ENCODE data around the gene DLGAP1. TPM values are rescaled to one million over a fixed set of nuclear protein-coding genes. Genes with fewer than 3 reads are reported as not detected.

The DLGAP1 gene
- polyA plus RNA-seq, 1 donor from 2014 or later, result 4.5 TPM

DNA sequence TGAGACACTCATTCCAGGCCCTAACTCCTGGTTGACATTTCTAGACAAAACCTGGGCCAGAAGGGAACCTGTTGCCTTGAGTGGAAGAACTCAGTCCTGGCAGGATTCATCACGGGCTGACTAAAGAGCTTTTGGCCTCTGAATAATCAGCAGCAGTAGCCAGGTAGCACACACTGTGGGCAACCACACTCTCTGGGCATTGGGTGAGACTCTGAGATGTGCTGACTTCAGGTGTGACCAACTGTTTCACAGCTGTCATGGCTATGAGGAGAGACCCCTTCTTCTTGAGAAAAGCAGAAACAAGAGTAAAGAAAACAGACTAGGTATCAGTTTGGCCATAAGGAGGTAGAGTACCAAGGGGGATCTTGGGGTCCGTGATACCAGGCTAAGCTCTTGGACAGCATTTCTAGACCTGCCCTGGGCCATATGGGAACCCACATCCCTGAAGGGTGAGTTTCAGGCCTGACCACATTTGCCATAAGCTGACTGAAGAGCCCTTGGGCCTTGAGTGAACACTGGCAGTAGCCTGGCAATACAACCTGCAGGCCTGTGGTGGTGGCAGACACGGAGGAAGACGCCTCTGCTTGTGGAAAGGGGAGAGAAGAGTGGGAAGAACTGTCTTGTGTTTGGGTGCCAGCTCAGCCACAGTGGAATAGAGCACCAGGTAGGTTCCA is 230.9 kb downstream of the DLGAP1 start:
- H3K79me2 ChIP-seq (replicated peaks; ENCODE audit: insufficient read depth, low read length), result no peaks in the 10 kb centered on the region
- H3K27ac ChIP-seq (ENCODE audit: low read length), result no peak overlapping the region
- H3K36me3 ChIP-seq (ENCODE audit: insufficient read depth, low read length), result no peaks in the 10 kb centered on the region
- H3K9me2 ChIP-seq (ENCODE audit: insufficient read depth, low read length), result no peaks in the 10 kb centered on the region
- no peak overlapping the region for H3K4me3 ChIP-seq (ENCODE audit: low read length)
- no peaks in the 10 kb centered on the region for H3F3A ChIP-seq (ENCODE audit: insufficient read depth, low read length, poor library complexity, severe bottlenecking)
- H3K9me3 ChIP-seq (ENCODE audit: low read length), result no peaks in the 10 kb centered on the region
- H3K4me2 ChIP-seq (ENCODE audit: low read length), result no peak overlapping the region
- H3K27me3 ChIP-seq (ENCODE audit: insufficient read depth, low read depth, low read length), result no peaks in the 10 kb centered on the region
- H4K20me1 ChIP-seq (ENCODE audit: insufficient read depth), result no peaks in the 10 kb centered on the region
- TF ChIP-seq POLR2AphosphoS5 (IDR thresholded peaks at IDR 0.05), result no peak
- TF ChIP-seq, protein P1, sequence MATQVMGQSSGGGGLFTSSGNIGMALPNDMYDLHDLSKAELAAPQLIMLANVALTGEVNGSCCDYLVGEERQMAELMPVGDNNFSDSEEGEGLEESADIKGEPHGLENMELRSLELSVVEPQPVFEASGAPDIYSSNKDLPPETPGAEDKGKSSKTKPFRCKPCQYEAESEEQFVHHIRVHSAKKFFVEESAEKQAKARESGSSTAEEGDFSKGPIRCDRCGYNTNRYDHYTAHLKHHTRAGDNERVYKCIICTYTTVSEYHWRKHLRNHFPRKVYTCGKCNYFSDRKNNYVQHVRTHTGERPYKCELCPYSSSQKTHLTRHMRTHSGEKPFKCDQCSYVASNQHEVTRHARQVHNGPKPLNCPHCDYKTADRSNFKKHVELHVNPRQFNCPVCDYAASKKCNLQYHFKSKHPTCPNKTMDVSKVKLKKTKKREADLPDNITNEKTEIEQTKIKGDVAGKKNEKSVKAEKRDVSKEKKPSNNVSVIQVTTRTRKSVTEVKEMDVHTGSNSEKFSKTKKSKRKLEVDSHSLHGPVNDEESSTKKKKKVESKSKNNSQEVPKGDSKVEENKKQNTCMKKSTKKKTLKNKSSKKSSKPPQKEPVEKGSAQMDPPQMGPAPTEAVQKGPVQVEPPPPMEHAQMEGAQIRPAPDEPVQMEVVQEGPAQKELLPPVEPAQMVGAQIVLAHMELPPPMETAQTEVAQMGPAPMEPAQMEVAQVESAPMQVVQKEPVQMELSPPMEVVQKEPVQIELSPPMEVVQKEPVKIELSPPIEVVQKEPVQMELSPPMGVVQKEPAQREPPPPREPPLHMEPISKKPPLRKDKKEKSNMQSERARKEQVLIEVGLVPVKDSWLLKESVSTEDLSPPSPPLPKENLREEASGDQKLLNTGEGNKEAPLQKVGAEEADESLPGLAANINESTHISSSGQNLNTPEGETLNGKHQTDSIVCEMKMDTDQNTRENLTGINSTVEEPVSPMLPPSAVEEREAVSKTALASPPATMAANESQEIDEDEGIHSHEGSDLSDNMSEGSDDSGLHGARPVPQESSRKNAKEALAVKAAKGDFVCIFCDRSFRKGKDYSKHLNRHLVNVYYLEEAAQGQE (IDR thresholded peaks at IDR 0.05; ENCODE audit: borderline replicate concordance), result no peak
- TF ChIP-seq, protein P2, sequence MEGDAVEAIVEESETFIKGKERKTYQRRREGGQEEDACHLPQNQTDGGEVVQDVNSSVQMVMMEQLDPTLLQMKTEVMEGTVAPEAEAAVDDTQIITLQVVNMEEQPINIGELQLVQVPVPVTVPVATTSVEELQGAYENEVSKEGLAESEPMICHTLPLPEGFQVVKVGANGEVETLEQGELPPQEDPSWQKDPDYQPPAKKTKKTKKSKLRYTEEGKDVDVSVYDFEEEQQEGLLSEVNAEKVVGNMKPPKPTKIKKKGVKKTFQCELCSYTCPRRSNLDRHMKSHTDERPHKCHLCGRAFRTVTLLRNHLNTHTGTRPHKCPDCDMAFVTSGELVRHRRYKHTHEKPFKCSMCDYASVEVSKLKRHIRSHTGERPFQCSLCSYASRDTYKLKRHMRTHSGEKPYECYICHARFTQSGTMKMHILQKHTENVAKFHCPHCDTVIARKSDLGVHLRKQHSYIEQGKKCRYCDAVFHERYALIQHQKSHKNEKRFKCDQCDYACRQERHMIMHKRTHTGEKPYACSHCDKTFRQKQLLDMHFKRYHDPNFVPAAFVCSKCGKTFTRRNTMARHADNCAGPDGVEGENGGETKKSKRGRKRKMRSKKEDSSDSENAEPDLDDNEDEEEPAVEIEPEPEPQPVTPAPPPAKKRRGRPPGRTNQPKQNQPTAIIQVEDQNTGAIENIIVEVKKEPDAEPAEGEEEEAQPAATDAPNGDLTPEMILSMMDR (IDR thresholded peaks at IDR 0.05; ENCODE audit: poor library complexity, severe bottlenecking), result no peak
- TF ChIP-seq EZH2 (IDR thresholded peaks at IDR 0.05; ENCODE audit: borderline replicate concordance, insufficient read depth, low read length, poor library complexity, severe bottlenecking), result no peak
- no peak for TF ChIP-seq MXI1 (conservative IDR thresholded peaks at IDR 0.05; ENCODE audit: poor library complexity, severe bottlenecking)
- no peak for TF ChIP-seq EP300 (conservative IDR thresholded peaks at IDR 0.05; ENCODE audit: poor library complexity, severe bottlenecking)
- TF ChIP-seq TAF1 (IDR thresholded peaks at IDR 0.05; ENCODE audit: low read depth), result no peak
- no peak for TF ChIP-seq RAD21 (conservative IDR thresholded peaks at IDR 0.05)
- no peak overlapping the region for H2AFZ ChIP-seq (ENCODE audit: low read depth, low read length)
- no peak overlapping the region for H3K9ac ChIP-seq (ENCODE audit: low read length)

DNA sequence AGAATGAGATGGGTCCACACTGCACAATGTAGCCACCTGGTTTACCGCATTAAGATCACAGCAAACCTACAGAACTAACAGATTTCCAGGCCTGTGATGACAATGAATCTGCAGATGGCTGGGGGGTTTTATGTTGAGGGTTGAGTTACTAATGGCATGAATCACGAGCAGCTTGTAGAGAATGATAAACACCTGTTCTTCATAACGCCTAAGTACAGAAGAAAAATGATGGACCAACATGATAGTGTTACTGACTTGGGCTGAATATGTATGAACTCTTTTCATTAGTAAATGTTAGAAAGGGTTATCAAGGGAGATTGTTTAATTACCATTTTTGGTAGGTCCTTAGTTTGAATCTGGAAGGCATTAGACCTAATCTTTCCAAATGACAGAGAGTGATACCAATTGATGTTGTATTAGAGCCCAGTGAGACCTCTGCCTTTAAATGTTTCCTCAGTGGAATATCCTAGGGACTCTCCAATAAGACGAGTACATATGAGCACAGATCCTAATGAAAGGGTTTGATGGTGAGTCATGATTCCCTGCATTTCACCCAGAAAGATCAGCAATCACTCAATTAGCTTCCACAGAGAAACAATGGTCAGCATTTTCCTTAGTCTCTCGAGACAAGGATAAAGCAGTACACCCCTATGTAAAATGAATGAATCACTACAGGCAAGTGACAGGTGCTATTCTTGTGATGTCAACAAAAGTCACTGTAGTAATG is 243.8 kb downstream of the DLGAP1 start:
- Histone ChIP-seq H3F3A (ENCODE audit: insufficient read depth, low read length, poor library complexity, severe bottlenecking) (no peaks in the 10 kb centered on the region), H3K9ac (ENCODE audit: low read length) (no peak overlapping the region), H3K79me2 (replicated peaks; ENCODE audit: insufficient read depth, low read length) (no peaks in the 10 kb centered on the region), H3K4me3 (ENCODE audit: low read length) (no peak overlapping the region), H3K36me3 (ENCODE audit: insufficient read depth, low read length) (no peaks in the 10 kb centered on the region), H2AFZ (ENCODE audit: low read depth, low read length) (no peak overlapping the region), H3K27ac (ENCODE audit: low read length) (no peak overlapping the region), H3K27me3 (ENCODE audit: insufficient read depth, low read depth, low read length) (no peaks in the 10 kb centered on the region), H3K9me2 (ENCODE audit: insufficient read depth, low read length) (no peaks in the 10 kb centered on the region), H4K20me1 (ENCODE audit: insufficient read depth) (no peaks in the 10 kb centered on the region), H3K9me3 (ENCODE audit: low read length) (no peaks in the 10 kb centered on the region), H3K4me2 (ENCODE audit: low read length) (no peak overlapping the region)
- TF ChIP-seq EZH2 (IDR thresholded peaks at IDR 0.05; ENCODE audit: borderline replicate concordance, insufficient read depth, low read length, poor library complexity, severe bottlenecking) (no peak), EP300 (conservative IDR thresholded peaks at IDR 0.05; ENCODE audit: poor library complexity, severe bottlenecking) (no peak), MXI1 (conservative IDR thresholded peaks at IDR 0.05; ENCODE audit: poor library complexity, severe bottlenecking) (no peak), RAD21 (conservative IDR thresholded peaks at IDR 0.05) (no peak), TAF1 (IDR thresholded peaks at IDR 0.05; ENCODE audit: low read depth) (no peak), POLR2AphosphoS5 (IDR thresholded peaks at IDR 0.05) (no peak)
- TF ChIP-seq, protein P1 (IDR thresholded peaks at IDR 0.05; ENCODE audit: borderline replicate concordance), result no peak

Measured in neural cell (in vitro differentiated cells).